Measurements from ENCODE around the gene NOTCH1.
A peak's percentile ranks its signal among the peaks of the same experiment; 100 is the strongest.

Gene NOTCH1

DNA sequence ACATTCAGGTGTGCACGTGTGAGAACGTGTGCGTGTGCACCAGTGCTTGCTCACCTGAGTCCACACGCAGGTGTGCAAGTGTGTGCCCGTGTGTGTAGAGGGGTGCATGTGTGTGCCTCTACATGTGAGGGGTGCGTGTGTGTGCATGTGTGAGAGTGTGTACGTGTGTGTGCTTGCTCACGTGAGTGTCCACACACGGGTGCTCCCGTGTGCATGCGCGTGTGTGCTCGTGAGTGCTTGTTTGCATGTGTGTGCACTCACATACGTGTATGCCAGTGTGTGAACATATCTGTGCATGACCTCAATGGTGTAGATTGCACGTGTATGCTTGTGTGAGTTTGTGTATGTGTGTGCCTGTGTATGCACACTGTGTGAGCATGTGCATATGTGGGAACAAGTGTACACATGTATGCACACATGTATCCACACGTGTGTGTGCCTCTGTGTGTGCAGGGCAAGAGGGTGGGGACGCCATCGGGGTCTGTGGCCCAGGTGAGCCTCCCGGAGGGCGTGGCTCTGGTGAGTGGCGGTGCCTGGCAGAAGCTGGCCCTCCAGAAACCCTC is 40.6 kb upstream of the NOTCH1 start:
- Histone ChIP-seq H3K27ac (ENCODE audit: extremely low read depth, low read depth, low read length) (no peak overlapping the region), H3K4me3 (ENCODE audit: low read depth, low read length) (no peak overlapping the region), H3K4me1 (ENCODE audit: control insufficient read depth, insufficient read depth, low read length) (no peaks in the 10 kb centered on the region), H3K36me3 (ENCODE audit: control insufficient read depth in 2 of 2, insufficient read depth in 1 of 2, low read length in 2 of 2) (no peaks in the 10 kb centered on the region), H3K9me3 (ENCODE audit: control insufficient read depth, insufficient read depth, low read depth, low read length) (no peaks in the 10 kb centered on the region)
- ChIA-PET POLR2A (no interaction called here), CTCF (no interaction called here)
- no peak for TF ChIP-seq ZNF211 (tag by site-specific recombination; IDR thresholded peaks at IDR 0.05; ENCODE audit: low read depth)
- TF ChIP-seq, protein P1, sequence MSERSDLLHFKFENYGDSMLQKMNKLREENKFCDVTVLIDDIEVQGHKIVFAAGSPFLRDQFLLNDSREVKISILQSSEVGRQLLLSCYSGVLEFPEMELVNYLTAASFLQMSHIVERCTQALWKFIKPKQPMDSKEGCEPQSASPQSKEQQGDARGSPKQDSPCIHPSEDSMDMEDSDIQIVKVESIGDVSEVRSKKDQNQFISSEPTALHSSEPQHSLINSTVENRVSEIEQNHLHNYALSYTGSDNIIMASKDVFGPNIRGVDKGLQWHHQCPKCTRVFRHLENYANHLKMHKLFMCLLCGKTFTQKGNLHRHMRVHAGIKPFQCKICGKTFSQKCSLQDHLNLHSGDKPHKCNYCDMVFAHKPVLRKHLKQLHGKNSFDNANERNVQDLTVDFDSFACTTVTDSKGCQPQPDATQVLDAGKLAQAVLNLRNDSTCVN (tag by site-specific recombination; optimal IDR thresholded peaks at IDR 0.05), result peak; percentile 9
- TF ChIP-seq, protein P2, sequence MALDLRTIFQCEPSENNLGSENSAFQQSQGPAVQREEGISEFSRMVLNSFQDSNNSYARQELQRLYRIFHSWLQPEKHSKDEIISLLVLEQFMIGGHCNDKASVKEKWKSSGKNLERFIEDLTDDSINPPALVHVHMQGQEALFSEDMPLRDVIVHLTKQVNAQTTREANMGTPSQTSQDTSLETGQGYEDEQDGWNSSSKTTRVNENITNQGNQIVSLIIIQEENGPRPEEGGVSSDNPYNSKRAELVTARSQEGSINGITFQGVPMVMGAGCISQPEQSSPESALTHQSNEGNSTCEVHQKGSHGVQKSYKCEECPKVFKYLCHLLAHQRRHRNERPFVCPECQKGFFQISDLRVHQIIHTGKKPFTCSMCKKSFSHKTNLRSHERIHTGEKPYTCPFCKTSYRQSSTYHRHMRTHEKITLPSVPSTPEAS (tag by site-specific recombination; IDR thresholded peaks at IDR 0.05), result peak; percentile 89
- TF ChIP-seq, protein P3, sequence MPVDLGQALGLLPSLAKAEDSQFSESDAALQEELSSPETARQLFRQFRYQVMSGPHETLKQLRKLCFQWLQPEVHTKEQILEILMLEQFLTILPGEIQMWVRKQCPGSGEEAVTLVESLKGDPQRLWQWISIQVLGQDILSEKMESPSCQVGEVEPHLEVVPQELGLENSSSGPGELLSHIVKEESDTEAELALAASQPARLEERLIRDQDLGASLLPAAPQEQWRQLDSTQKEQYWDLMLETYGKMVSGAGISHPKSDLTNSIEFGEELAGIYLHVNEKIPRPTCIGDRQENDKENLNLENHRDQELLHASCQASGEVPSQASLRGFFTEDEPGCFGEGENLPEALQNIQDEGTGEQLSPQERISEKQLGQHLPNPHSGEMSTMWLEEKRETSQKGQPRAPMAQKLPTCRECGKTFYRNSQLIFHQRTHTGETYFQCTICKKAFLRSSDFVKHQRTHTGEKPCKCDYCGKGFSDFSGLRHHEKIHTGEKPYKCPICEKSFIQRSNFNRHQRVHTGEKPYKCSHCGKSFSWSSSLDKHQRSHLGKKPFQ (tag by site-specific recombination; IDR thresholded peaks at IDR 0.05), result peak; percentile 37; the same call in 1 of the 2 replicates
- TF ChIP-seq ZSCAN23 (tag by site-specific recombination; IDR thresholded peaks at IDR 0.05), result no peak

DNA sequence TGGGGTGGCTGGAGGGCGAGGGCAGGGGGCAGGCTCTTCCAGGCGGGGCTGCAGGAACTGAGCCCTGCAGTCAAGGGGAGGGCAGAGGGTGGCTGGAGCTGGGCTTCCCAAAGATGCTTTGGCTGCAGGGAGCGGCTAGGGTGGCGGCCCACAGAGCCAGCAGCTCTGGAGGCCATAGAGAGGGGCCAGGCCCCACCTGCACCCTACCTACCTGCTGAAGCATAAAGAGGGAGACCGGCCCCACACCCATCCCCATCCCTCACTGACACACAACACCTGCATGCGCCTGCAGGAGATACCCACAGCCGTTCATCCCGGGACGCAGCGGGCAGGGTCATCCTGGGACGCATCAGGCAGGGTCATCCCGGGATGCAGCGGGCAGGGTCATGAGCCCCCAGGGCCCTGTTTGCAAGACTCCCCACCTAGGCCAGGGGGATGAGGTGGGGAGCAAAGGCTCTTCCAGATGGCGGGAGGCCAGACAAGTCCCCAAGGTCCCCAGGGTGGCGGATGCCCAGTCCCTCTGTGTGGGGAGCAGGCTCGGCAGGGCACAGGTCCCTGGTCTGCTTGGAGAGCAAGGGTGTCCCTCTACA is 39.8 kb upstream of the NOTCH1 start:
- no peak overlapping the region for H3K4me3 ChIP-seq (ENCODE audit: low read depth, low read length)
- H3K9me3 ChIP-seq (ENCODE audit: control insufficient read depth, insufficient read depth, low read depth, low read length), result no peaks in the 10 kb centered on the region
- no peaks in the 10 kb centered on the region for H3K36me3 ChIP-seq (ENCODE audit: control insufficient read depth in 2 of 2, insufficient read depth in 1 of 2, low read length in 2 of 2)
- POLR2A ChIA-PET, result no interaction called here
- TF ChIP-seq ZNF214 (tag by site-specific recombination; IDR thresholded peaks at IDR 0.05; ENCODE audit: borderline replicate concordance), result no peak
- no peak for TF ChIP-seq ZNF391 (tag by site-specific recombination; IDR thresholded peaks at IDR 0.05; ENCODE audit: borderline replicate concordance, low read depth)
- TF ChIP-seq ZNF302 (tag by site-specific recombination; IDR thresholded peaks at IDR 0.05; ENCODE audit: low read depth), result no peak
- TF ChIP-seq OVOL3 (tag by site-specific recombination; IDR thresholded peaks at IDR 0.05), result no peak
- no peak for TF ChIP-seq OSR2 (tag by site-specific recombination; IDR thresholded peaks at IDR 0.05)
- no peak for TF ChIP-seq ZNF221 (tag by site-specific recombination; IDR thresholded peaks at IDR 0.05; ENCODE audit: borderline replicate concordance)
- no peak for TF ChIP-seq ZNF510 (tag by site-specific recombination; IDR thresholded peaks at IDR 0.05; ENCODE audit: insufficient replicate concordance)
- TF ChIP-seq, protein P4, sequence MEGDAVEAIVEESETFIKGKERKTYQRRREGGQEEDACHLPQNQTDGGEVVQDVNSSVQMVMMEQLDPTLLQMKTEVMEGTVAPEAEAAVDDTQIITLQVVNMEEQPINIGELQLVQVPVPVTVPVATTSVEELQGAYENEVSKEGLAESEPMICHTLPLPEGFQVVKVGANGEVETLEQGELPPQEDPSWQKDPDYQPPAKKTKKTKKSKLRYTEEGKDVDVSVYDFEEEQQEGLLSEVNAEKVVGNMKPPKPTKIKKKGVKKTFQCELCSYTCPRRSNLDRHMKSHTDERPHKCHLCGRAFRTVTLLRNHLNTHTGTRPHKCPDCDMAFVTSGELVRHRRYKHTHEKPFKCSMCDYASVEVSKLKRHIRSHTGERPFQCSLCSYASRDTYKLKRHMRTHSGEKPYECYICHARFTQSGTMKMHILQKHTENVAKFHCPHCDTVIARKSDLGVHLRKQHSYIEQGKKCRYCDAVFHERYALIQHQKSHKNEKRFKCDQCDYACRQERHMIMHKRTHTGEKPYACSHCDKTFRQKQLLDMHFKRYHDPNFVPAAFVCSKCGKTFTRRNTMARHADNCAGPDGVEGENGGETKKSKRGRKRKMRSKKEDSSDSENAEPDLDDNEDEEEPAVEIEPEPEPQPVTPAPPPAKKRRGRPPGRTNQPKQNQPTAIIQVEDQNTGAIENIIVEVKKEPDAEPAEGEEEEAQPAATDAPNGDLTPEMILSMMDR (tag by site-specific recombination; IDR thresholded peaks at IDR 0.05), result no peak
- no peak for TF ChIP-seq ZNF548 (tag by site-specific recombination; IDR thresholded peaks at IDR 0.05)
- TF ChIP-seq KLF16 (tag by site-specific recombination; IDR thresholded peaks at IDR 0.05), result no peak
- TF ChIP-seq ZBTB8A (tag by site-specific recombination; IDR thresholded peaks at IDR 0.05), result no peak
- TF ChIP-seq KLF8 (tag by site-specific recombination; IDR thresholded peaks at IDR 0.05), result no peak
- TF ChIP-seq KLF10 (tag by site-specific recombination; IDR thresholded peaks at IDR 0.05), result no peak
- no peak for TF ChIP-seq ZNF211 (tag by site-specific recombination; IDR thresholded peaks at IDR 0.05; ENCODE audit: low read depth)
- CTCF ChIA-PET, result no interaction called here
- H3K4me1 ChIP-seq (ENCODE audit: control insufficient read depth, insufficient read depth, low read length), result no peaks in the 10 kb centered on the region
- H3K27ac ChIP-seq (ENCODE audit: extremely low read depth, low read depth, low read length), result no peak overlapping the region
